Panc1 (cell line): ENCODE measurements around the gene TBX1.

Source experiments
- CTCF ChIP-seq: fragments of 450-650 bp; IDR thresholded peaks from 2 replicates; pipeline ENCODE4 v1.5.1; 2017; ENCODE audit warnings: mild to moderate bottlenecking
- POLR2AphosphoS5 ChIP-seq: IDR thresholded peaks from 2 replicates; pipeline ENCODE4 v1.6.1; 2012; ENCODE audit warnings: mild to moderate bottlenecking, low read depth, low read length, moderate library complexity

GRCh38 chr22:19727310-19728150, 33.0 kb upstream of the TBX1 start:
- TF ChIP-seq CTCF (no peak), POLR2AphosphoS5 (no peak)
